DMS 273 (cell line): Measurements from ENCODE around the gene DENND4A.
"Not testable (repeated sequence)": the region's sequence is repeated elsewhere in the genome, so short reads cannot be mapped to it uniquely, and the experiment has no call there.

ENCODE experiments used
- DNase-seq: peaks from one replicate; lab custom pipeline; 2025; ENCODE audit not compliant: unreplicated experiment; lab: John Stamatoyannopoulos, UW

DENND4A gene

GRCh38 chr15:65761210-65761926 is 30.7 kb downstream of the DENND4A start:
- no peak for DNase-seq

GRCh38 chr15:65759441-65759840 is 32.7 kb downstream of the DENND4A start:
- DNase-seq = no peak

- no peak for DNase-seq
Observed at GRCh38 chr15:65758242-65758641, 33.9 kb downstream of the DENND4A start.

- no peak for DNase-seq
Observed at GRCh38 chr15:65757256-65757655, 34.8 kb downstream of the DENND4A start.

GRCh38 chr15:65752151-65752700 is 39.9 kb downstream of the DENND4A start:
- no peak for DNase-seq

- DNase-seq = no peak
Observed at GRCh38 chr15:65751431-65751830, 40.7 kb downstream of the DENND4A start.

GRCh38 chr15:65747265-65747664 is 44.8 kb downstream of the DENND4A start:
- no peak for DNase-seq

GRCh38 chr15:65743637-65744252 is 48.3 kb downstream of the DENND4A start:
- no peak for DNase-seq

GRCh38 chr15:65740148-65740547 is 51.9 kb downstream of the DENND4A start:
- no peak for DNase-seq

- no peak for DNase-seq
Observed at GRCh38 chr15:65738649-65739048, 53.4 kb downstream of the DENND4A start.

- not testable (repeated sequence) for DNase-seq
Observed at GRCh38 chr15:65733599-65733998, 58.5 kb downstream of the DENND4A start.

- no peak for DNase-seq
Observed at GRCh38 chr15:65732698-65733097, 59.4 kb downstream of the DENND4A start.

GRCh38 chr15:65731926-65732325 is 60.2 kb downstream of the DENND4A start:
- DNase-seq = no peak

- DNase-seq = no peak
Observed at GRCh38 chr15:65730549-65731172, 61.4 kb downstream of the DENND4A start.

- DNase-seq = no peak
Observed at GRCh38 chr15:65724464-65725215, 67.5 kb downstream of the DENND4A start.

- no peak for DNase-seq
Observed at GRCh38 chr15:65723876-65724275, 68.2 kb downstream of the DENND4A start.

GRCh38 chr15:65722191-65722590 is 69.9 kb downstream of the DENND4A start:
- DNase-seq = no peak

GRCh38 chr15:65712415-65712814 is 79.7 kb downstream of the DENND4A start:
- no peak for DNase-seq

- DNase-seq = no peak
Observed at GRCh38 chr15:65695081-65695480, 97.0 kb downstream of the DENND4A start.

GRCh38 chr15:65690778-65691177 is 101.3 kb downstream of the DENND4A start:
- DNase-seq = no peak

- no peak for DNase-seq
Observed at GRCh38 chr15:65690173-65690572, 101.9 kb downstream of the DENND4A start.
